ENCODE results near the gene PRUNE2.

DNA sequence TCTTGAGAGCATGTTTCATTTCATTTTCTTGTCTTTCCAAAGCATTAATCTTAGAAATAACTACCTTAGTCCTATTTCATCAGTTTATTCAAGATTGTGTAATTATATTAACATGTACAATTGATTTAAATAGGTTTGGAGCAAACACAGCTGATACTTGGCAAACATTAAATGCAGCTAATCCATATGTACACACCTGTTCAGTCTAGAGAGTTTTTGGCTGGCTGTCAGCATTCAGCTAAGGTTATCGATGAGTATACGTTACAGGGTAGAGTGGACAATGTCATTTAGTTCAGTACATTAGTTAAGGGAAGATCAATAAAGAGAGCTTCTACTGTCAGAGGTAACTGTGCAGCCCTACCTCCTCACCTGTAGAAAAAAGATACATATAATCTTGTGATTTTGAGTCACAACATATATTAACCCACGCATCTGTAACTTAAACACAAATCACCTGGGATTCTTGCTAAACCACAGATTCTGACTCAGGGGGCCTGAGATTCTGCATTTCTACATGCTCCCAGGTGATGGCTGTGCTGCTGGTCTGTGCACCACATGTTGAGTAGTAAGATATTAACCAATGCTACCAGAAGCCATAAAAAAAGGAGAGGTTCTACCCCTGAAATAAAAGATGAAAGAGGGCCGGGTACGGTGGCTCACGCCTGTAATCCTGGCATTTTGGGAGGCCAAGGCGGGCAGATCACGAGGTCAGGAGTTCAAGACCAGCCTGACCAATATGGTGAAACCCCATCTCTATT, 175.8 kb downstream of the PRUNE2 start:
- TF ChIP-seq, protein P1, sequence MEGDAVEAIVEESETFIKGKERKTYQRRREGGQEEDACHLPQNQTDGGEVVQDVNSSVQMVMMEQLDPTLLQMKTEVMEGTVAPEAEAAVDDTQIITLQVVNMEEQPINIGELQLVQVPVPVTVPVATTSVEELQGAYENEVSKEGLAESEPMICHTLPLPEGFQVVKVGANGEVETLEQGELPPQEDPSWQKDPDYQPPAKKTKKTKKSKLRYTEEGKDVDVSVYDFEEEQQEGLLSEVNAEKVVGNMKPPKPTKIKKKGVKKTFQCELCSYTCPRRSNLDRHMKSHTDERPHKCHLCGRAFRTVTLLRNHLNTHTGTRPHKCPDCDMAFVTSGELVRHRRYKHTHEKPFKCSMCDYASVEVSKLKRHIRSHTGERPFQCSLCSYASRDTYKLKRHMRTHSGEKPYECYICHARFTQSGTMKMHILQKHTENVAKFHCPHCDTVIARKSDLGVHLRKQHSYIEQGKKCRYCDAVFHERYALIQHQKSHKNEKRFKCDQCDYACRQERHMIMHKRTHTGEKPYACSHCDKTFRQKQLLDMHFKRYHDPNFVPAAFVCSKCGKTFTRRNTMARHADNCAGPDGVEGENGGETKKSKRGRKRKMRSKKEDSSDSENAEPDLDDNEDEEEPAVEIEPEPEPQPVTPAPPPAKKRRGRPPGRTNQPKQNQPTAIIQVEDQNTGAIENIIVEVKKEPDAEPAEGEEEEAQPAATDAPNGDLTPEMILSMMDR (IDR thresholded peaks at IDR 0.05) = no peak
- no peak for TF ChIP-seq POLR2A (IDR thresholded peaks at IDR 0.05)

Data from transverse colon (tissue), 3 donors.